ENCODE measurements around the gene ASB2. TPM values are rescaled to one million over a fixed set of nuclear protein-coding genes. Genes with fewer than 3 reads are reported as not detected.

ASB2 gene
- total RNA-seq, 1 experiment from 2014 or later, result 0.35 TPM

DNA sequence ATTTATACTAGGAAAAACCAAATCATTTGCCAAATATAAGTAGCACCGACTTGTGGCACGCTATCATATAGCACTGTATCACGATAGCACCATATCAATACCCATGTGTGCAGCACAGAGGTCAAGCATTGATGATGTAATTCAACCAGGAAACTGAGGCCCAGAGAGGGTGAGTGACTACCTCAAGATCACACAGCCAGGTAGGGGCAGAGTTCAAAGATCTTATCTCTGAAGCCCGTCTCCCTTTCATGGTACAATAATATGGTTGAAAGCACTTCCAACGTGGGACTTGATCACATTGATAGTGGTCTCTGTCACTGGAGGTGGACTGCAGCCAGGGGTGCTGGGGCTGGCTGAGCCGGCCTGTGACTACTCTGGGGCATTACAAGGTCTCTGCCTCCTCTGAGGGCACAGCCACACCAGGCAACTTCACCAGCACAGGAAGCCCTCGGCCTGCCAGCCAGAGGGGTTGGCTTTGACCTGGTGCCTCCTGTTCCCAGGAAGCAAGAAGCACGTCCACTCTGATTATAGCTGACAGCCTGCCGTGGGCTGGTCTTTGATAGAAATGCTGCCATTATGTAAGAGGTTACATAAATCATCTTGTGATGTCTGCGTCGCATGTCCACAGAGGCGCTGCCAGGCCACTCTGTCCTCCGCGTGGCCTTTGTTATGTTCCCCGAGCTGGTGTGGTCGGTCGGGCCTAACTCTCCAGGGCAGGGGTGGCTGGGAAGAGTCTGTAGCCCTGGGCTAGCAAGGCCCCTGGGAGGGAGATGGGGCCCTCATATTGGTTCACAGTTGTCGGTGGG is 55.2 kb downstream of the ASB2 start:
- TF ChIP-seq, protein P1, sequence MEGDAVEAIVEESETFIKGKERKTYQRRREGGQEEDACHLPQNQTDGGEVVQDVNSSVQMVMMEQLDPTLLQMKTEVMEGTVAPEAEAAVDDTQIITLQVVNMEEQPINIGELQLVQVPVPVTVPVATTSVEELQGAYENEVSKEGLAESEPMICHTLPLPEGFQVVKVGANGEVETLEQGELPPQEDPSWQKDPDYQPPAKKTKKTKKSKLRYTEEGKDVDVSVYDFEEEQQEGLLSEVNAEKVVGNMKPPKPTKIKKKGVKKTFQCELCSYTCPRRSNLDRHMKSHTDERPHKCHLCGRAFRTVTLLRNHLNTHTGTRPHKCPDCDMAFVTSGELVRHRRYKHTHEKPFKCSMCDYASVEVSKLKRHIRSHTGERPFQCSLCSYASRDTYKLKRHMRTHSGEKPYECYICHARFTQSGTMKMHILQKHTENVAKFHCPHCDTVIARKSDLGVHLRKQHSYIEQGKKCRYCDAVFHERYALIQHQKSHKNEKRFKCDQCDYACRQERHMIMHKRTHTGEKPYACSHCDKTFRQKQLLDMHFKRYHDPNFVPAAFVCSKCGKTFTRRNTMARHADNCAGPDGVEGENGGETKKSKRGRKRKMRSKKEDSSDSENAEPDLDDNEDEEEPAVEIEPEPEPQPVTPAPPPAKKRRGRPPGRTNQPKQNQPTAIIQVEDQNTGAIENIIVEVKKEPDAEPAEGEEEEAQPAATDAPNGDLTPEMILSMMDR (conservative IDR thresholded peaks at IDR 0.05), result no peak
- Histone ChIP-seq H2BK12ac (ENCODE audit: insufficient read length, low read depth, low read length) (no peak overlapping the region), H3K4ac (ENCODE audit: low read depth, low read length) (no peak overlapping the region), H4K91ac (ENCODE audit: insufficient read length, low read depth, low read length) (no peak overlapping the region), H3K14ac (ENCODE audit: insufficient read depth, low read length) (no peak overlapping the region), H3K23ac (ENCODE audit: insufficient read length, low read depth, low read length) (no peak overlapping the region), H3K23me2 (ENCODE audit: insufficient read length, low read depth, low read length, poor library complexity, severe bottlenecking) (no peaks in the 10 kb centered on the region), H2BK5ac (ENCODE audit: insufficient read length, low read length) (no peak overlapping the region), H2BK20ac (ENCODE audit: low read depth, low read length, poor library complexity, severe bottlenecking) (no peak overlapping the region), H2BK120ac (ENCODE audit: low read depth, low read length, poor library complexity, severe bottlenecking) (no peak overlapping the region), H4K20me1 (ENCODE audit: control insufficient read depth, insufficient read depth, insufficient read length) (no peaks in the 10 kb centered on the region), H2BK15ac (ENCODE audit: low read depth, low read length) (no peak overlapping the region), H3K79me2 (ENCODE audit: insufficient read depth, low read length) (no peaks in the 10 kb centered on the region), H3K9ac (ENCODE audit: extremely low read depth, insufficient read length, low read length) (no peak overlapping the region), H3K79me1 (ENCODE audit: insufficient read depth, low read depth, low read length, poor library complexity, severe bottlenecking) (no peaks in the 10 kb centered on the region), H3K4me2 (ENCODE audit: insufficient read depth, insufficient read length, low read length) (no peak overlapping the region), H3K27me3 (ENCODE audit: insufficient read depth, low read length) (no peaks in the 10 kb centered on the region), H3K56ac (ENCODE audit: insufficient read length, low read depth, low read length) (no peak overlapping the region), H3T11ph (ENCODE audit: low read length) (no peak overlapping the region), H3K9me3 (ENCODE audit: control insufficient read depth, low read depth, low read length) (no peaks in the 10 kb centered on the region), H2AFZ (ENCODE audit: low read length) (no peak overlapping the region), H3K27ac (ENCODE audit: insufficient read length, low read depth, low read length) (no peak overlapping the region), H4K5ac (ENCODE audit: insufficient read length, low read depth, low read length) (no peak overlapping the region), H4K8ac (replicated peaks; ENCODE audit: insufficient read length, low read depth, low read length) (no peak overlapping the region), H3K18ac (ENCODE audit: insufficient read length, low read depth, low read length) (no peak overlapping the region), H2AK5ac (ENCODE audit: insufficient read length, low read length) (no peak overlapping the region), H3K4me1 (ENCODE audit: insufficient read depth, low read length) (no peaks in the 10 kb centered on the region)
- no CpG with 5 or more reads among the region's 18 CpGs for WGBS (ENCODE audit: extremely low coverage, insufficient read length, low lambda C conversion rate)
- Mint-ChIP-seq H3K27me3 (ENCODE audit: low read depth) (peaks cover 3% of the 10 kb centered on the region), H3K27ac (peak overlapping the region in 1 of 3 experiments; percentile 29; a peak in 2 of 7 replicates), H3K36me3 (ENCODE audit: insufficient read depth in 1 of 3, low read depth in 3 of 3) (no peaks in the 10 kb centered on the region), H3K4me3 (no peak overlapping the region), H3K4me1 (peaks cover 0 to 8% of the 10 kb centered on the region in 2 experiments; a peak in 3 of 4 replicates), H3K9me3 (peaks cover 2 to 3% of the 10 kb centered on the region in 2 experiments; a peak in 2 of 5 replicates)
- DNase-seq, result no peak
